Fibroblast of pulmonary artery (primary cell): Measurements from ENCODE around the gene TBATA.
A peak's percentile ranks its signal among the peaks of the same experiment; 100 is the strongest.

ENCODE experiments used
- DNase-seq: peaks from one replicate; pipeline ENCODE4 v3.0.0-alpha.2; 2010; ENCODE audit warnings: low read depth
- H3K4me3 ChIP-seq: replicated peaks from 2 replicates; pipeline ENCODE4 v1.5.1; 2011; ENCODE audit warnings: low read depth, mild to moderate bottlenecking, control low read depth, low read length, moderate library complexity
- TF ChIP-seq, protein P1 (sequence below): IDR thresholded peaks from 2 replicates; pipeline ENCODE4 v1.5.1; 2011; ENCODE audit warnings: mild to moderate bottlenecking, control low read depth, low read length, inconsistent platforms; ENCODE audit errors: missing control alignments

TBATA gene

GRCh38 chr10:70745555-70745954 is 39.6 kb downstream of the TBATA start:
- DNase-seq = no peak
- H3K4me3 ChIP-seq = no peak overlapping the region
- TF ChIP-seq, protein P1, sequence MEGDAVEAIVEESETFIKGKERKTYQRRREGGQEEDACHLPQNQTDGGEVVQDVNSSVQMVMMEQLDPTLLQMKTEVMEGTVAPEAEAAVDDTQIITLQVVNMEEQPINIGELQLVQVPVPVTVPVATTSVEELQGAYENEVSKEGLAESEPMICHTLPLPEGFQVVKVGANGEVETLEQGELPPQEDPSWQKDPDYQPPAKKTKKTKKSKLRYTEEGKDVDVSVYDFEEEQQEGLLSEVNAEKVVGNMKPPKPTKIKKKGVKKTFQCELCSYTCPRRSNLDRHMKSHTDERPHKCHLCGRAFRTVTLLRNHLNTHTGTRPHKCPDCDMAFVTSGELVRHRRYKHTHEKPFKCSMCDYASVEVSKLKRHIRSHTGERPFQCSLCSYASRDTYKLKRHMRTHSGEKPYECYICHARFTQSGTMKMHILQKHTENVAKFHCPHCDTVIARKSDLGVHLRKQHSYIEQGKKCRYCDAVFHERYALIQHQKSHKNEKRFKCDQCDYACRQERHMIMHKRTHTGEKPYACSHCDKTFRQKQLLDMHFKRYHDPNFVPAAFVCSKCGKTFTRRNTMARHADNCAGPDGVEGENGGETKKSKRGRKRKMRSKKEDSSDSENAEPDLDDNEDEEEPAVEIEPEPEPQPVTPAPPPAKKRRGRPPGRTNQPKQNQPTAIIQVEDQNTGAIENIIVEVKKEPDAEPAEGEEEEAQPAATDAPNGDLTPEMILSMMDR = no peak

DNA sequence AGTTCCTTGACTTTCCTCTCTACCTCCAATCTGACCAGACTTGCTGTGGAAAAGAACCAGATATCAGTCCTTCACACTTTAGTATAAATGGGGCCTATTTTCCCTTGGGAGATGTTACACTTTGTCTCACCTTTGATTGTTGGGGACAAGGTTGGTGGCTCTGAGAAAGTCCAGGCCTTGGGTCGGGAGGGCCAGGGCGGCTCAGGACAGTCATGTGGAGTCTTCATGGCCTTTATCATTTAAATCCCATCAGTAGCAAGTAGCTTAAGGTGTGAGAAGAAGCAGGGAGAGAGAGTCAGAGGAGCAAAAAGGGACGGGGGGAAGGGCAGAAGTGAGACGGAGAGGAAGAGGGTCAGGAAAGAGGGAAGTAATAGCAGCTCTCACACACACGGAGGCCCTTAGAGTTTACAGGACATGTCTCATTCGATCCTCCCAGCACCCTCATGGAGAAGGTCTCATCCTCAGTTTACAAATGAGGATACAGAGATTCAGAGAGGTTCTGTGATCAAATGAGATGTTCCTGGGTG is 40.5 kb downstream of the TBATA start:
- no peak for DNase-seq
- TF ChIP-seq, protein P1 = no peak
- H3K4me3 ChIP-seq = no peak overlapping the region

DNA sequence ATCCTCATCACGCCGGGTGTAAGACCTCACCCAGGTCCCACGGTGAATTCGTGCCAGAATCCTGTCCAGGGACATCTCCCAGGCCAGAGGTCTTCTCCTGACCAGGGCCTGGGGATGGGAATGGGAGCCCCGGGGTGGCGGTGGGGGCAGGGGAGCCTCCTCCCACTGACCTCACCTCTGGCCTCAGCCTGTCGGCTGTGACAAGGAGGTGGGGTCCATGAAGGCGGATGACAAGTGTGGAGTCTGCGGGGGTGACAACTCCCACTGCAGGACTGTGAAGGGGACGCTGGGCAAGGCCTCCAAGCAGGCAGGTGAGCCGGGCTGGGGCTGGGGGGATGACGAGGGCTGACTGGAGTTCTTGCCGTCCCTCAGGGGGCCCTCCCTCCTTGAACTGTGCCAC is 41.3 kb downstream of the TBATA start:
- H3K4me3 ChIP-seq = no peak overlapping the region
- TF ChIP-seq, protein P1 = no peak
- DNase-seq = no peak

DNA sequence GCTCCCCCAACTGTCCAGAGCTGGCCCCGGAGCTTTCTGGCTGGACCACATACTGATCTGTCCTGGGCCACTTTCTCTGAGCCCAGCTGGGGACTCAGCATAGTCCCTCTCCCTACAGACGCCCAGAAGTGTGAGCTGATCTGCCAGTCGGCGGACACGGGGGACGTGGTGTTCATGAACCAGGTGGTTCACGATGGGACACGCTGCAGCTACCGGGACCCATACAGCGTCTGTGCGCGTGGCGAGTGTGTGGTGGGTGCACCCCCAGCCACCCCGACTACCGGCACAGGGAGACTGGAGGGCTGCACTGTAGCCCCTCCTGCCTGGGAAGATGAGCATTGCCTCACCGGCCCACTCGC is 41.8 kb downstream of the TBATA start:
- H3K4me3 ChIP-seq = no peak overlapping the region
- TF ChIP-seq, protein P1 = no peak
- DNase-seq = no peak

DNA sequence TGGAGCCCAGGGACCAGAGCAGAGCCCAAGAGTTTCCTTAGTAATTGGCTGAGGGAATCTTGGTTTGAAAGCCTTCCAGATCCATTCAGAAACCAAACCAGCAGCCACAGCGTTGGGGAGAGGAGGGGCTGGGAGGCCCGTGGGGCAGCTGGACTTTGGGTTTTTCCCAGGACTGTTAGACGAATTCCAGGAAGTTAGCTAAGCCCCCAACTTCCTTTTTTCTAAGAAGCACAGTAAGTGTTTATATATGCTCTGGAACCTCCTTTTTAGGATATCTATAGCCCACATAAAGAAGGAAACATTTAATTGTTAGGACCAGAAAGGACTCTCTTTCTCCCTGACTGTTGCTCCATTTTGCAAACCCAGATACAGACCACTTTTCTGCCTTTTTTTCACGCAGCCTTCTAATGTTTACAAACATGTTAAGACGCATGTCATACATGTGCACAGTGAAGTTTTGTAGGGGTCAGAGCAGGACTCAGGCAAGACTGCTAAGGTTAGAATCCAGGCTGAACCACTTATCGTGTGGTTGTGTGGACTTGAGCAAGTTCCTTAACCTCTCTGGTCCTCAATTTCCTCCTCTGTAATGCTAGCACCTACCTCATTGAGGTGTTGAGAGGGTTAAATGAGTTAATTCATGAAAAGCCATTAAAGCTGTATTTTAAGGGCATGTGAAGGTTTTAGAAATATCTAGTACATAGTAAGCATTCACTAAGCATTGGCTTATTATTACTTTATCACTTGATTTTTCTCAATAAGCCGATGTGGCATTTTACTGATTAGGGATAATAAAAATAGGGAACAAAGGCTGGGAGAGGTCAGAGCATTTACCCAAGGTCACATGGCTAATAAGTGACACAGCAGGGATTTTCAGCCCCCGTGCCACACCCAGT is 42.4 kb downstream of the TBATA start:
- no peak overlapping the region for H3K4me3 ChIP-seq
- peak; percentile 85 for DNase-seq
- TF ChIP-seq, protein P1 = no peak

DNA sequence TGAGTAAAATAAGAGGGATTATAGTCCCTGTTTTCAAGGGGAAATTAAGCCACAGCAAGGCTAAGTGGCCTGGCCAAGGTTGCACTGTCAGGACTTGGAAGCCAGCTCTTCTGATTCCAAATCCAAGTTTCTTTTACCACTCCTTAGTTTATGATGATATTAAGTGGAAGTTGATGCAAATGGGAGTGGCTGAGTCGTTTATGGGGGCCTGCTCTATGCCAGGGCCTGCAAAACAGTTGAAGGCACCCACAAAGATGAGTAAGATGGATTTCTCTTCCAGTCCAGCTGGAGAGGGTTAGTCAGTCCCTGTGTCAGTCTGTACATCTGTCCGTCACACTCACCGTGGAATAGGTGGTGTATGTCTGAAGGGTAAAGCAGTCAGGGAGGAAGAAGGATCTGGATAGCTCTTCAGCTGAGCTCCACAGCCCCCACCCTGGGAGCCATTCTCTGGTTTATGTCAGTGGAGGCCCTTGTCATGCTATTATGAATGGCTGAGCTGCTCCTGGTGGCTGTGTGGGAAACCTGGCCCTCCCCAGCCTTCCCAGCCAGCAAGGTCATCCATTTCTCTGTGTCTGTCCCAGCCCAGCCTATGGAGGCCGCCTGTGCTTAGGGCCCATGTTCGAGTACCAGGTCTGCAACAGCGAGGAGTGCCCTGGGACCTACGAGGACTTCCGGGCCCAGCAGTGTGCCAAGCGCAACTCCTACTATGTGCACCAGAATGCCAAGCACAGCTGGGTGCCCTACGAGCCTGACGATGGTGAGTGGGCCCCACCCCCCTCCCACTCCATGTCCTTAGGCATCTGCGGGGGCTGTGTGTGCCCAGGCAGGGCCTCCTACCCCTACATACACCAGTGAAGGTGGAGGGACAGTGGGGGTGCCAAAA is 44.5 kb downstream of the TBATA start:
- TF ChIP-seq, protein P1 = no peak
- no peak overlapping the region for H3K4me3 ChIP-seq
- no peak for DNase-seq
